ENCODE measurements around the gene CALY.
"Not testable (repeated sequence)": the region's sequence is repeated elsewhere in the genome, so short reads cannot be mapped to it uniquely, and the experiment has no call there.

Gene CALY

DNA sequence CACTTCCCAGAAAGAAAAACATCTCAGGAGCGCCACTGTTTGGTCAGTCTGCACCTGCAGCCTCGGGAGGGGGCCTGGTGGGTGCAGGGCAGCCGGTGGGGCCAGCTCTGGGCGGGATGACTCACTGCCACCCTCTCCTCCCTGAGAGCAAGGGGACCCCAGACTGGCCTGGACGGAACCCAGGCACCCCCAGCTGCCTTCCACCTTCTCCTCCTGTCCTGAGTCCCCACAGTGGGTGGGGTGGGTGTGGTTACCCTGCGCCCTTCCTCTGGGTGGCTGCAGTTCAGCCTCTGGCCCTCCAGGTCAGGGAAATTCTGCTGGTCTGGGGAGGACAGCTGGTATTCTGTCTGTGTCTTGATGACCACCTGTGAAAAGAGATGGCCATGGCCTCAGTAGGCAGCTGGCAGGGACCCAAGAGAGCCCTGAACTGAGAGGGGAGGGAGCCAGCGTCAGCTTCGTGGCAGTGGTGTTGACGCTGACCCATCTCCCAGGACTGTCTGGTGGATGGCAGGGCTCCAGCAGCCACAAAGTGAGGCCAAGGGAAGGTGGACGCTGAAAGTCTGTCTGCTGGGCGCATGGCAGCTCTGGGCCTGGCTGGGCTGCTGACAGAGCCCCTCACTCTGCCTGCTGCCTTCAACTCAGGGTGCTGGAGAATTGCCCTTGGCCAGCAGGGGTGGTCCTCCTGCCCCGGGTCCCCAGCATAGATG is 8.9 kb downstream of the CALY start:
- Histone ChIP-seq H3K4me1 (ENCODE audit: control insufficient read depth, insufficient read depth, low read length) (peaks cover 22% of the 10 kb centered on the region), H3K4me3 (ENCODE audit: low read length in 2 of 2) (no peak overlapping the region), H3K36me3 (ENCODE audit: control insufficient read depth in 2 of 2, insufficient read depth in 2 of 2, low read length in 2 of 2) (no peaks in the 10 kb centered on the region), H3K9me3 (ENCODE audit: control insufficient read depth in 2 of 2, low read length in 2 of 2) (no peaks in the 10 kb centered on the region), H3K27ac (ENCODE audit: low read length) (no peak overlapping the region), H3K27me3 (ENCODE audit: control insufficient read depth in 1 of 2, insufficient read depth in 2 of 2, low read length in 2 of 2) (peaks cover 57 to 67% of the 10 kb centered on the region in 2 donors), H3K9ac (ENCODE audit: low read length in 2 of 2) (no peak overlapping the region)

DNA sequence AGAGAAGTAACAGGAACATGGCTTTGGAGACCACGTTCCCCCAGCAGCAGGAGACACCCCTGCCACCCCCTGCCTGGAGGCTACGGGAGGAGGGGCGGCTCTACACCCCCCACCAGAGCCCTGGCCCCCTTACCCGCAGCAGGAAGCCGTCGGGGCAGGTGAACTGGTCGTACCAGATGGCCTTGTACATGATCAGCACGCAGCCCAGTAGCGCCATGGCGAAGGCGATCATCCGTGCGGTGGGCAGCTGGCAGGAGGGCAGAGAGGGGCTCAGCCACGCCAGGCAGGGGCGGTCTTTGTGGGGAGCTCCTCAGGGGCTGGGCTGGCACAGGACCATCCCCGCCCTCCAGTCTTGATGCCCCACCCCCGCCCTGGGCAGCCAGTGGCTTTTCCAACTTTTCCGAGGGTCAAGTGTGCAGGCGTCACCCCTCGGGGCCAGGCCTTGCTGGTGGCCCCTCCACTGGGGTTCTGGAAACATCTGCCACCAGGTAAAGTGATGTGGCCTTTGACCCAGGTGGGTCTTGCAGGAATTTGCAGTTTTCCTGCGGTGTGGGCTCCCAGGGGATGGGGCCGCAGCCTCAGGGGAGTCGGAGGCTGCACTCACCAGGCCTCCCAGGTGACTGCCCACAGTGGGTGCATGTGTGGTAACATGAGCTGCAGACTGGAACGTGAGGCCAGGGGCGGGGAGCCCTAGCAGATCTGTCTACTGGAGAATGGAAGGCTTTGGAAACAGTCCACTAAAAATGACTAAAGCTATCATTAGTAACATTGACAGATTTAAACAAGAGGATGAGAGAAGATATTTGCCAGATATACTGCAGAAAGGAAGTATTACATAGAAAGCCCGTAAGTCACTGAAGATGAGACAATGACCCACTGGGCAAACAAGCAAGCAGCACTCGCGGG is 9.7 kb downstream of the CALY start:
- Histone ChIP-seq H3K4me1 (ENCODE audit: control insufficient read depth, insufficient read depth, low read length) (peaks cover 22% of the 10 kb centered on the region), H3K4me3 (ENCODE audit: low read length in 2 of 2) (no peak overlapping the region), H3K9me3 (ENCODE audit: control insufficient read depth in 2 of 2, low read length in 2 of 2) (no peaks in the 10 kb centered on the region), H3K36me3 (ENCODE audit: control insufficient read depth in 2 of 2, insufficient read depth in 2 of 2, low read length in 2 of 2) (no peaks in the 10 kb centered on the region), H3K9ac (ENCODE audit: low read length in 2 of 2) (no peak overlapping the region), H3K27ac (ENCODE audit: low read length) (no peak overlapping the region), H3K27me3 (ENCODE audit: control insufficient read depth in 1 of 2, insufficient read depth in 2 of 2, low read length in 2 of 2) (peaks cover 49 to 60% of the 10 kb centered on the region in 2 donors)

DNA sequence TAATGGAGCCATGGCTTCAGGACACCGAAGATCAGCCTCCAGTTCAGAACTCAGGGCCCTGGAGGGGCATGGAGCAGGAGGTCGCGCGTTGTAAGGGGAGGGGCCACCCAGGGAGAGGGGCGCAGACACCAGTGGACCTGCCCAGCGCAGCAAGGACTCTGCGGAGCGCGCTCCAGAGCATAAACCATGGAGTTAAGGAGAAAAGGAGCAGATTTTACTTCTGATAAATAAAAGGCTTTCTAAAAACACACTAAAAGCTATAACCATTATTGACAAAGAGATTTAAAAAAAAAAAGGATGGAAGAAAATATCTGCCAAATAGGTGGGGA is 10.5 kb downstream of the CALY start:
- H3K27ac ChIP-seq (ENCODE audit: low read length): no peak overlapping the region
- peaks cover 22% of the 10 kb centered on the region for H3K4me1 ChIP-seq (ENCODE audit: control insufficient read depth, insufficient read depth, low read length)
- peaks cover 42 to 54% of the 10 kb centered on the region in 2 donors for H3K27me3 ChIP-seq (ENCODE audit: control insufficient read depth in 1 of 2, insufficient read depth in 2 of 2, low read length in 2 of 2)
- H3K36me3 ChIP-seq (ENCODE audit: control insufficient read depth in 2 of 2, insufficient read depth in 2 of 2, low read length in 2 of 2): no peaks in the 10 kb centered on the region
- H3K4me3 ChIP-seq (ENCODE audit: low read length in 2 of 2): peak overlapping the region in 1 of 2 donors; percentile 64
- no peaks in the 10 kb centered on the region for H3K9me3 ChIP-seq (ENCODE audit: control insufficient read depth in 2 of 2, low read length in 2 of 2)
- no peak overlapping the region for H3K9ac ChIP-seq (ENCODE audit: low read length in 2 of 2)

DNA sequence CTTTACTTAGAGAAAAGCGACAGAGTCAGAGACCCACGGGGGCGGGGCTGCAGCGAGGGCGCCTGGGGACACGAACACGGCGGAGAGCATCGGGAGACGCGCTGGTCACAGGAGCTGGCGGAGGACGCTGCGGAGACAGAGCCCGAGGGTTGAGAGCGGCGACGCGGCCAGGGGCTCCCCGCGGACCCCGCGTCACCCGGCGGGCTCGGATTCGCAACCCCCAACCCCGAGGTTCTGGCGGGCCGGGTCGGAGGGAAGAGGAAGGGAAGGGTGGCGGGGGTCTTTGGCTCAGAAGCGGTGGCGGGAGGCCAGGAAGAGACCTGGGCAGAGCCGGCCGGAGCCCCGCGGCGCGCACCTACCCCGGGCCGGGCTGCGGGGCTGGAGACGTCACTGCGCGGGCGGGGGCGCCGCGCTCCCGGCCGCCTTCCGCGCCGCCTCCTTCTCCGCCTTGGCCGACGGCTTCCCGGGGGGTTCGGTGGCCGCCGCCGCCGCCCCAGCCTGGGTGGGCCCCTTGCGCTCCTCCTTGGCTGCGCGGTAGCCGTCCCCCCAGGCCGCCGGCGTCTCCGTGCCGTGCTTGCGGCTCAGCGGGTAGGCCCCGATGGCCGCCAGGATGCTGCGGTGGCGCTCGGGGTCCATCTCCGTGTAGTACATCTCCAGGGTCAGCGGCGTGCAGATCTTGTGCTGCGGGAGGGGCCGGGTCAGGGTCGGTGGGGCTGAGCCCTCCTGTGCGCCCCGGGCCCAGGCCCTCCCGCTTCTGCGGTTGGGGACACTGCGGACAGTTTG is 11.1 kb downstream of the CALY start:
- H3K9ac ChIP-seq (ENCODE audit: low read length in 2 of 2): no peak overlapping the region
- H3K27ac ChIP-seq (ENCODE audit: low read length): no peak overlapping the region
- H3K27me3 ChIP-seq (ENCODE audit: control insufficient read depth in 1 of 2, insufficient read depth in 2 of 2, low read length in 2 of 2): peaks cover 42 to 50% of the 10 kb centered on the region in 2 donors
- peak overlapping the region in 1 of 2 donors; percentile 64 for H3K4me3 ChIP-seq (ENCODE audit: low read length in 2 of 2)
- H3K4me1 ChIP-seq (ENCODE audit: control insufficient read depth, insufficient read depth, low read length): peaks cover 22% of the 10 kb centered on the region
- no peaks in the 10 kb centered on the region for H3K36me3 ChIP-seq (ENCODE audit: control insufficient read depth in 2 of 2, insufficient read depth in 2 of 2, low read length in 2 of 2)
- H3K9me3 ChIP-seq (ENCODE audit: control insufficient read depth in 2 of 2, low read length in 2 of 2): no peaks in the 10 kb centered on the region

DNA sequence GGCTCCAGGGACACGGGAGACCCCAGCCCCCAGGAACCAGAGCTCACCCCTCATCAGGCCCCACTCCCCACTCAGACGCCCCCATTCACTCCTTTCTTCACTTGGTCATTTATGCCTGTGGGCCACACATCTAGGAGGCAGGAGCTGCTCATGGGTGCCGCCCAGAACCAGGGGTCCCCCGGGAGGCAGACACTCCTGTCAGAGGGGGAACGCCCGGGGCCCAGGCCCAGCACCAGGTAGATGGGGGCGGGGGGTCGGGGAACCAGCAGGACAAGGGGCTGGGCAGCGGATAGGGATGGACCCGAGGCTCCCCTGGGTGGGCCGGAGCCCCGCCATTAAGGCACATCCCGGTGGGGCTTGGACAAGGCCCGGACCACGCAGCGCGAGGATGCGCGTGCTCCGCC is 11.8 kb downstream of the CALY start:
- Histone ChIP-seq H3K36me3 (ENCODE audit: control insufficient read depth in 2 of 2, insufficient read depth in 2 of 2, low read length in 2 of 2) (no peaks in the 10 kb centered on the region), H3K4me1 (ENCODE audit: control insufficient read depth, insufficient read depth, low read length) (peaks cover 19% of the 10 kb centered on the region), H3K27me3 (ENCODE audit: control insufficient read depth in 1 of 2, insufficient read depth in 2 of 2, low read length in 2 of 2) (peaks cover 42 to 53% of the 10 kb centered on the region in 2 donors), H3K27ac (ENCODE audit: low read length) (no peak overlapping the region), H3K9ac (ENCODE audit: low read length in 2 of 2) (no peak overlapping the region), H3K9me3 (ENCODE audit: control insufficient read depth in 2 of 2, low read length in 2 of 2) (no peaks in the 10 kb centered on the region), H3K4me3 (ENCODE audit: low read length in 2 of 2) (peak overlapping the region in 1 of 2 donors; percentile 64)

DNA sequence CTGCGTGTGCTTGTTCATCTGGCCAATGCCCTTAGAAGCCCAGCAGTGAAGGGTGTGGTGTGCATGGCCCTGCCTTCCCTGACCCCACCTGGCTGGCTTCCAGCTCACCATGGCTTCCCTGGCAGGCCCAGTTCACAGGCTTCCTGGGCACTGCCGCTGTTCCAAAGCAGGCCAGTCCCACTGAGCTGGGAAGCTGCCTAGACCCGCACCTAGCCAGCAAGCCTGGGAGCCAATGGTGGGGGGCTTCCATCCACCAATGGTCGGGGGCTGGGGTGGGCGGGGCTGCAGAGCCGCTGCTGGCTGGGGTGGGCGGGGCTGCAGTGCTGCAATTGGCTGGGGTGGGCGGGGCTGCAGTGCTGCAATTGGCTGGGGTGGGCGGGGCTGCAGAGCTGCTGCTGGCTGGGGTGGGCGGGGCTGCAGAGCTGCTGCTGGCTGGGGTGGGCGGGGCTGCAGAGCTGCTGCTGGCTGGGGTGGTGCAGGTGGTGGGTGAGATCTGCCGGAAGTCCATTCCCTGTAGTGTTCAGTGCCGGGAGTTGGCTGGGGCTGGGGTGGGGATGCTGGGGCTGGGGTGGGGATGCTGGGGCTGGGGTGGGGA is 12.4 kb downstream of the CALY start:
- peaks cover 43 to 49% of the 10 kb centered on the region in 2 donors for H3K27me3 ChIP-seq (ENCODE audit: control insufficient read depth in 1 of 2, insufficient read depth in 2 of 2, low read length in 2 of 2)
- H3K9ac ChIP-seq (ENCODE audit: low read length in 2 of 2): no peak overlapping the region
- no peak overlapping the region for H3K4me3 ChIP-seq (ENCODE audit: low read length in 2 of 2)

DNA sequence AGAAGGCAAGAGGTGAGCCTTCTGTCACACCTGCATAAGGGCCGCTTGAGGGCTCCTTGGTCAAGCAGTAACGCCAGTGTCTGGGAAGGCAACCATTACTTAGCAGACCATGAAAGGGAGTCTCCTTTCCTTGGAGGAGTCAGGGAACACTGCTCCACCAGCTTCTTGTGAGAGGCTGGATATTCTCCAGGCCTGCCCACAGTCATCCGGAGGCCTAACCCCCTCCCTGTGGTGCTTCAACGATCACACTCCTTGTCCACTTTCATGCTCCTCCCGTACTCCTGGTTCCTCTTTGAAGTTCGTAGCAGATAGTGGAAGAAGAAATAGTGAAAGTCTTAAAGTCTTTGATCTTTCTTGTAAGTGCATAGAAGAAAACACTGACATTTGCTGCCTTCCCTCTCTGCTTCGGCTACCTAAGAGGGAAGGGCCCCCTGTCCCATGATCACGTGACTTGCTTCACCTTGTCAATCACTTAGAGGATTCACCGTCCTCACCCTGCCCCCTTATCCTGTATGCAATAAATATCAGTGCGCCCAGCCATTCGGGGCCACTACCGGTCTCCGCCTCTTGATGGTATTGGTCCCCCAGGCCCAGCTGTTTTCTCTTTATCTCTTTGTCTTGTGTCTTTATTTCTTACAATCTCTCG is 14.5 kb downstream of the CALY start:
- H3K9ac ChIP-seq (ENCODE audit: low read length in 2 of 2); H3K27ac ChIP-seq (ENCODE audit: low read length); H3K9me3 ChIP-seq (ENCODE audit: control insufficient read depth in 2 of 2, low read length in 2 of 2); H3K36me3 ChIP-seq (ENCODE audit: control insufficient read depth in 2 of 2, insufficient read depth in 2 of 2, low read length in 2 of 2); H3K4me3 ChIP-seq (ENCODE audit: low read length in 2 of 2): not testable (repeated sequence)
- peaks cover 27 to 35% of the 10 kb centered on the region in 2 donors for H3K27me3 ChIP-seq (ENCODE audit: control insufficient read depth in 1 of 2, insufficient read depth in 2 of 2, low read length in 2 of 2)
- peaks cover 20% of the 10 kb centered on the region for H3K4me1 ChIP-seq (ENCODE audit: control insufficient read depth, insufficient read depth, low read length)

More for the DNA sequence above, 12.4 kb downstream of the CALY start:
- Histone ChIP-seq H3K9me3 (ENCODE audit: control insufficient read depth in 2 of 2, low read length in 2 of 2) (no peaks in the 10 kb centered on the region), H3K36me3 (ENCODE audit: control insufficient read depth in 2 of 2, insufficient read depth in 2 of 2, low read length in 2 of 2) (no peaks in the 10 kb centered on the region), H3K4me1 (ENCODE audit: control insufficient read depth, insufficient read depth, low read length) (peaks cover 17% of the 10 kb centered on the region), H3K27ac (ENCODE audit: low read length) (no peak overlapping the region)

DNA sequence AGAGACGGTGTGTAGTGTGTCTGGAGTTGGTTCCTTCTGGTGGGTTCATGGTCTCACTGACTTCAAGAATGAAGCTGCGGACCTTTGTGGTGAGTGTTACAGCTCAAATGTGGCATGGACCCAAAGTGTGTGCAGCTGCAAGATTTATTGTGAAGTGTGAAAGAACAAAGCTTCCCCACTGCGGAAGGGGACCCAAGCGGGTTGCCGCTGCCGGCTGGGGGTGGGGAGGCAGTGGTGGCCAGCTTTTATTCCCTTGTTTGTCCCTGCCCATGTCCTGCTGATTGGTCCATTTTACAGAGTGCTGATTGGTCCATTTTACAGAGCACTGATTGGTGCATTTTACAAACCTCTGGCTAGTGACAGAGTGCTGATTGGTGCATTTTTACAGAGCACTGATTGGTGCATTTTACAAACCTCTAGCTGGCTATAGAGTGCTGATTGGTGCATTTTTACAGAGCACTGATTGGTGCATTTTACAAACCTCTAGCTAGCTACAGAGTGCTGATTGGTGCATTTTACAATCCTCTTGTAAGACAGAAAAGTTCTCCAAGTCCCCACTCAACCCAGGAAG is 15.8 kb downstream of the CALY start:
- H3K9me3 ChIP-seq (ENCODE audit: control insufficient read depth in 2 of 2, low read length in 2 of 2); H3K9ac ChIP-seq (ENCODE audit: low read length in 2 of 2); H3K4me3 ChIP-seq (ENCODE audit: low read length in 2 of 2); H3K27ac ChIP-seq (ENCODE audit: low read length); H3K36me3 ChIP-seq (ENCODE audit: control insufficient read depth in 2 of 2, insufficient read depth in 2 of 2, low read length in 2 of 2): not testable (repeated sequence)
- Histone ChIP-seq H3K27me3 (ENCODE audit: control insufficient read depth in 1 of 2, insufficient read depth in 2 of 2, low read length in 2 of 2) (peaks cover 15 to 22% of the 10 kb centered on the region in 2 donors), H3K4me1 (ENCODE audit: control insufficient read depth, insufficient read depth, low read length) (peaks cover 16% of the 10 kb centered on the region)

DNA sequence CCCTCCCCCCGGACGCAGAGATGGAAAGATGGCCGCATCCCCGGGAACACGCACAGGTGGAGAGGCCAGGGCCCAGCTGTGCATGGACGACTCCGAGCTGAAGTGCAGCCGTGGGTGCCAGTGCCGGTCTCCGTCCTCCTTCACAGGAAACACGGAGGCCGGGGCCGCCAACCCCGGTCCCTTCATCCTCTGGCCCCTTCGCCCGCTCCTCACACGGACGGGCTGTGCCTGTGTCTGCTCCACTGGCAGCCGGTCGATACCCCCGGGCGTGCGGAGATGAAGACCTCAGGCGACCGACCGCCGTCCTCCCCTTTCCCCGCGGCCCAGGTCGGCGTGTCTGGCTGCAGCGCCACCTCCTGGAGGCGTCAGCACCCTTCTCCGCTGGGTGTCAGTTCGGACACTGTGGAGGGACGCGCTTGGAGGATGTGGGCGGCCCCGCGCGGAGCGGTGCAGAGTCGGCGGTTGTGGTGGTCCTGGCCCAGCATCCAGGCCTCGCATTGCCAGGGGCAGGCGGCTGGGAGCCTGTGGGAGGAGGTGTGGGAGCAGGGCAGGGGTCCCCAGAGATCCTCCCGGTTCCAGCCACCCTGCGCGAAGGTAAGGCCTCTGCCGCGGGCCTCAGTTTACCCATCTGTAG is 18.1 kb downstream of the CALY start:
- peak overlapping the region; percentile 46 to 55 for H3K4me3 ChIP-seq (ENCODE audit: low read length in 2 of 2)
- no peak overlapping the region for H3K27ac ChIP-seq (ENCODE audit: low read length)
- H3K9me3 ChIP-seq (ENCODE audit: control insufficient read depth in 2 of 2, low read length in 2 of 2): no peaks in the 10 kb centered on the region
- peak overlapping the region in 1 of 2 donors; percentile 29 for H3K9ac ChIP-seq (ENCODE audit: low read length in 2 of 2)
- H3K27me3 ChIP-seq (ENCODE audit: control insufficient read depth in 1 of 2, insufficient read depth in 2 of 2, low read length in 2 of 2): peaks cover 9 to 11% of the 10 kb centered on the region in 2 donors
- H3K4me1 ChIP-seq (ENCODE audit: control insufficient read depth, insufficient read depth, low read length): peaks cover 6% of the 10 kb centered on the region
- no peaks in the 10 kb centered on the region for H3K36me3 ChIP-seq (ENCODE audit: control insufficient read depth in 2 of 2, insufficient read depth in 2 of 2, low read length in 2 of 2)

Data from stomach smooth muscle (tissue), 2 donors.